Measurements from ENCODE around the gene SORCS2. TPM values are rescaled to one million over a fixed set of nuclear protein-coding genes. Genes with fewer than 3 reads are reported as not detected.

SORCS2 gene
- total RNA-seq, 4 donors from 2014 or later, result 2.0 to 7.4 (median 3.6) TPM

DNA sequence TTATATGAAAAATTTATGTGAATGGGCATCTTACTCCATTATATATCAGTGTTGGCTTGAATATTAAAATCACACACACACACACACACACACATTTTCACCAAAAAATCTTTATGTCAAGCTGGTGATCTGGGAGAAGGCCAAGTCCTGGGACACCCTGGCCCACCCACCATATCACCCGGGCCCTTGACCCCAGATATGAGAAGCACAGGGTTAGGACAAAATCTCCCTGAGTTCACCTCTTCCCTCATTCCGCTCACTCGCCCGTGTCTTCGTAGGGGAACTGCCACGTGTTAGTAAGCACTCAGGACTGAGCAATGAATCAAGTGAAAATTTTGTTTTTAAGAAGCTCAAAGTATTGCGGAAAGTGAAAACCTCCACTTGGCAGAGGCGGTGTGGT, 346.2 kb downstream of the SORCS2 start:
- H3K27ac ChIP-seq, result no peak overlapping the region
- TF ChIP-seq POLR2A (IDR thresholded peaks at IDR 0.05), result no peak
- no peak for TF ChIP-seq POLR2AphosphoS5 (IDR thresholded peaks at IDR 0.05)
- no peak for ATAC-seq
- H3K36me3 ChIP-seq, result peaks cover 0 to 5% of the 10 kb centered on the region in 2 donors
- no peak overlapping the region for H3K4me3 ChIP-seq
- 77% methylated on average over 6 of the region's 8 CpGs; no CpG with 5 or more reads in 1 of the 2 donors for whole genome bisulfite sequencing, 2 donors (ENCODE audit: low coverage in 1 of 2)
- no peaks in the 10 kb centered on the region for H3K27me3 ChIP-seq
- no peaks in the 10 kb centered on the region for H3K9me3 ChIP-seq
- no peaks in the 10 kb centered on the region for H3K4me1 ChIP-seq

- Histone ChIP-seq H3K4me1 (no peaks in the 10 kb centered on the region), H3K36me3 (peaks cover 0 to 5% of the 10 kb centered on the region in 2 donors), H3K27ac (no peak overlapping the region), H3K4me3 (no peak overlapping the region), H3K9me3 (no peaks in the 10 kb centered on the region), H3K27me3 (no peaks in the 10 kb centered on the region)
- TF ChIP-seq, protein P1, sequence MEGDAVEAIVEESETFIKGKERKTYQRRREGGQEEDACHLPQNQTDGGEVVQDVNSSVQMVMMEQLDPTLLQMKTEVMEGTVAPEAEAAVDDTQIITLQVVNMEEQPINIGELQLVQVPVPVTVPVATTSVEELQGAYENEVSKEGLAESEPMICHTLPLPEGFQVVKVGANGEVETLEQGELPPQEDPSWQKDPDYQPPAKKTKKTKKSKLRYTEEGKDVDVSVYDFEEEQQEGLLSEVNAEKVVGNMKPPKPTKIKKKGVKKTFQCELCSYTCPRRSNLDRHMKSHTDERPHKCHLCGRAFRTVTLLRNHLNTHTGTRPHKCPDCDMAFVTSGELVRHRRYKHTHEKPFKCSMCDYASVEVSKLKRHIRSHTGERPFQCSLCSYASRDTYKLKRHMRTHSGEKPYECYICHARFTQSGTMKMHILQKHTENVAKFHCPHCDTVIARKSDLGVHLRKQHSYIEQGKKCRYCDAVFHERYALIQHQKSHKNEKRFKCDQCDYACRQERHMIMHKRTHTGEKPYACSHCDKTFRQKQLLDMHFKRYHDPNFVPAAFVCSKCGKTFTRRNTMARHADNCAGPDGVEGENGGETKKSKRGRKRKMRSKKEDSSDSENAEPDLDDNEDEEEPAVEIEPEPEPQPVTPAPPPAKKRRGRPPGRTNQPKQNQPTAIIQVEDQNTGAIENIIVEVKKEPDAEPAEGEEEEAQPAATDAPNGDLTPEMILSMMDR (IDR thresholded peaks at IDR 0.05), result no peak
- TF ChIP-seq POLR2A (IDR thresholded peaks at IDR 0.05), result no peak
- TF ChIP-seq POLR2AphosphoS5 (IDR thresholded peaks at IDR 0.05), result no peak
- TF ChIP-seq EP300 (IDR thresholded peaks at IDR 0.05), result no peak
- peak; percentile 5 for ATAC-seq
- WGBS, 2 donors (ENCODE audit: low coverage in 1 of 2), result 36% methylated on average over 3 of the region's 3 CpGs; no CpG with 5 or more reads in 1 of the 2 donors
Measured at GRCh38 chr4:7539186-7539585, 346.8 kb downstream of the SORCS2 start.

DNA sequence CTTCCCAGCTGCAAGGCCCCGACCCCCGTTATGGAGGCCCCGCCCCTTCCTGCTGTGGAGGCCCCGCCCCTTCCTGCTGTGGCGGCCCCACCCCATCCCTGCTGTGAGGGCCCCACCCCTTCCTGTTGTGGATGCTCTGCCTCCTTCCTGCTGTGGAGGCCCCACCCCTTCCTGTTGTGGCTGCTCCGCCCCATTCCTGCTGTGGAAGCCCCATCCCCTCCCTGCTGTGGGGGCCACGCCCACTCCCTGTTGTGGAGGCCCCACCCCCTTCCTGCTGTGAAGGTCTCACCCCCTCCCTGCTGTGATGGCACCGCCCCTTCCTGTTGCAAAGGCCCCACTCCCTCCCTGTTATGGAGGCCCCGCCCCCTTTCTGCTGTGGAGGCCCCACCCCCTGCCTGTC, 347.3 kb downstream of the SORCS2 start:
- WGBS, 2 donors (ENCODE audit: low coverage in 1 of 2), result 49 to 75% methylated on average over 2 of the region's 9 CpGs
- H3K27ac ChIP-seq, result no peak overlapping the region
- H3K36me3 ChIP-seq, result peaks cover 0 to 2% of the 10 kb centered on the region in 2 donors
- TF ChIP-seq POLR2A (IDR thresholded peaks at IDR 0.05), result no peak
- TF ChIP-seq, protein P1 (IDR thresholded peaks at IDR 0.05), result no peak
- TF ChIP-seq POLR2AphosphoS5 (IDR thresholded peaks at IDR 0.05), result no peak
- TF ChIP-seq EP300 (IDR thresholded peaks at IDR 0.05), result no peak
- no peaks in the 10 kb centered on the region for H3K4me1 ChIP-seq
- ATAC-seq, result peak; percentile 21
- H3K4me3 ChIP-seq, result no peak overlapping the region
- no peaks in the 10 kb centered on the region for H3K27me3 ChIP-seq
- no peaks in the 10 kb centered on the region for H3K9me3 ChIP-seq

GRCh38 chr4:7540206-7540605, 347.9 kb downstream of the SORCS2 start:
- H3K9me3 ChIP-seq, result no peaks in the 10 kb centered on the region
- H3K27ac ChIP-seq, result no peak overlapping the region
- ATAC-seq, result no peak
- 60% methylated on average over 3 of the region's 12 CpGs; no CpG with 5 or more reads in 1 of the 2 donors for whole genome bisulfite sequencing, 2 donors (ENCODE audit: low coverage in 1 of 2)
- no peak overlapping the region for H3K4me3 ChIP-seq
- H3K4me1 ChIP-seq, result no peaks in the 10 kb centered on the region
- H3K27me3 ChIP-seq, result no peaks in the 10 kb centered on the region
- no peaks in the 10 kb centered on the region for H3K36me3 ChIP-seq
- TF ChIP-seq POLR2A (IDR thresholded peaks at IDR 0.05) (no peak), EP300 (IDR thresholded peaks at IDR 0.05) (no peak), POLR2AphosphoS5 (IDR thresholded peaks at IDR 0.05) (no peak)
- TF ChIP-seq, protein P1 (IDR thresholded peaks at IDR 0.05), result no peak

GRCh38 chr4:7540654-7541413, 348.5 kb downstream of the SORCS2 start:
- H3K4me3 ChIP-seq, result no peak overlapping the region
- no CpG with 5 or more reads among the region's 17 CpGs for WGBS, 2 donors (ENCODE audit: low coverage in 1 of 2)
- ATAC-seq, result no peak

More at GRCh38 chr4:7540654-7541413, 348.5 kb downstream of the SORCS2 start:
- no peaks in the 10 kb centered on the region for H3K27me3 ChIP-seq
- H3K36me3 ChIP-seq, result no peaks in the 10 kb centered on the region
- no peaks in the 10 kb centered on the region for H3K9me3 ChIP-seq
- TF ChIP-seq EP300 (IDR thresholded peaks at IDR 0.05) (no peak), POLR2AphosphoS5 (IDR thresholded peaks at IDR 0.05) (no peak), POLR2A (IDR thresholded peaks at IDR 0.05) (no peak)
- TF ChIP-seq, protein P1 (IDR thresholded peaks at IDR 0.05), result no peak
- no peaks in the 10 kb centered on the region for H3K4me1 ChIP-seq
- H3K27ac ChIP-seq, result no peak overlapping the region
